Neural progenitor cell (in vitro differentiated cells): ENCODE data around the gene MLKL.

Experiments used
- EZH2 ChIP-seq: fragments of 200-600 bp; sonication (generic); IDR thresholded peaks from 2 replicates; pipeline ENCODE4 v1.6.1; 2017; ENCODE audit warnings: antibody characterized with exemption, mild to moderate bottlenecking, moderate library complexity
- TF ChIP-seq, protein P1 (sequence below): fragments of 200-600 bp; sonication (generic); IDR thresholded peaks from 2 replicates; pipeline ENCODE4 v1.5.1; 2017; ENCODE audit warnings: antibody characterized with exemption, mild to moderate bottlenecking

DNA sequence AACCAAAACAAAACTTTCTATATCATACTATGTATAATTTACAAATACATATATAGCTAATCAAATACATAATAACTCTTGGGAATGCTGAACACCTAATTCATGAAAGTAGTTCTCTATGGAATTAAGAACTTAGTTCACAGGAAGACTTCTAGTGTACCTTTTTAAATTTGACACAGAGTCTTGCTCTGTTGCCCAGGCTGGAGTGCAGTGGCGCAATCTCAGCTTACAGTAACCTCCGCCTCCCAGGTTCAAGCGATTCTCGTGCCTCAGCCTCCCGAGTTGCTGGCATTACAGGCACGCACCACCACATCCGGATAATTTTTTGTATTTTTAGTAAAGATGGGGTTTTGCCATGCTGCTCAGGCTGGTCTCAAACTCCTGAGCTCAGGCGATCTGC is 58.7 kb downstream of the MLKL start:
- TF ChIP-seq, protein P1, sequence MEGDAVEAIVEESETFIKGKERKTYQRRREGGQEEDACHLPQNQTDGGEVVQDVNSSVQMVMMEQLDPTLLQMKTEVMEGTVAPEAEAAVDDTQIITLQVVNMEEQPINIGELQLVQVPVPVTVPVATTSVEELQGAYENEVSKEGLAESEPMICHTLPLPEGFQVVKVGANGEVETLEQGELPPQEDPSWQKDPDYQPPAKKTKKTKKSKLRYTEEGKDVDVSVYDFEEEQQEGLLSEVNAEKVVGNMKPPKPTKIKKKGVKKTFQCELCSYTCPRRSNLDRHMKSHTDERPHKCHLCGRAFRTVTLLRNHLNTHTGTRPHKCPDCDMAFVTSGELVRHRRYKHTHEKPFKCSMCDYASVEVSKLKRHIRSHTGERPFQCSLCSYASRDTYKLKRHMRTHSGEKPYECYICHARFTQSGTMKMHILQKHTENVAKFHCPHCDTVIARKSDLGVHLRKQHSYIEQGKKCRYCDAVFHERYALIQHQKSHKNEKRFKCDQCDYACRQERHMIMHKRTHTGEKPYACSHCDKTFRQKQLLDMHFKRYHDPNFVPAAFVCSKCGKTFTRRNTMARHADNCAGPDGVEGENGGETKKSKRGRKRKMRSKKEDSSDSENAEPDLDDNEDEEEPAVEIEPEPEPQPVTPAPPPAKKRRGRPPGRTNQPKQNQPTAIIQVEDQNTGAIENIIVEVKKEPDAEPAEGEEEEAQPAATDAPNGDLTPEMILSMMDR, result no peak
- TF ChIP-seq EZH2, result no peak
